GM12878 (cell line): Measurements from ENCODE around the gene RGP1. TPM values are rescaled to one million over a fixed set of nuclear protein-coding genes. Genes with fewer than 3 reads are reported as not detected.

ENCODE experiments used
- ATAC-seq: fragments of 200-7000 bp; cut with Tn5 transposase; 3 replicates; pipeline ENCODE4 v1.9.1; 2020; ENCODE audit warnings: mild to moderate bottlenecking, moderate library complexity
- BruUV-seq: library from RNA; stranded (reverse); fragments of 400-500 nt; replicated peaks from 2 replicates; lab custom pipeline; 2021; lab: Mats Ljungman, UMichigan
- CTCF ChIA-PET: fragments of 300-600 bp; sonication (Branson Sonifier 250); formaldehyde crosslinking; extraction: SDS; loops from one replicate; lab custom pipeline; 2021; ENCODE audit warnings: inconsistent platforms; lab: Yijun Ruan, JAX
- POLR2A ChIA-PET: fragments of 350-600 bp; formaldehyde crosslinking; extraction: SDS; loops from one replicate; lab custom pipeline; 2021; ENCODE audit warnings: inconsistent platforms; lab: Charles Lee
- RAD21 ChIA-PET: fragments of 300-600 bp; sonication (Branson Sonifier 250); formaldehyde crosslinking; loops from one replicate; lab custom pipeline; 2023; ENCODE audit warnings: antibody characterized with exemption; ENCODE audit not compliant: unreplicated experiment; lab: Charles Lee
- SMC1A ChIA-PET: fragments of 300-600 bp; sonication (Branson Sonifier 250); formaldehyde crosslinking; loops from one replicate; lab custom pipeline; 2023; ENCODE audit not compliant: unreplicated experiment, uncharacterized antibody; lab: Charles Lee
- DNase-seq: peaks from one replicate; pipeline ENCODE4 v3.0.0-alpha.2; 2011; ENCODE audit warnings: low read depth, low spot score
- FAIRE-seq: peaks from 3 replicates; lab custom pipeline; 2011; peaks lifted over from hg19 to GRCh38; lab: Jason Lieb, UNC
- H2AFZ ChIP-seq: 2 replicates; pipeline ENCODE4 v1.6.0; 2011; ENCODE audit warnings: low read depth, low read length, control low read depth; ENCODE audit not compliant: control insufficient read depth
- H3K27ac ChIP-seq: 2 replicates; pipeline ENCODE4 v1.5.1; 2011; ENCODE audit warnings: control low read depth; ENCODE audit not compliant: control insufficient read depth, insufficient read depth
- H3K27me3 ChIP-seq, 2 experiments: replicated peaks in 1 of 2; 2 replicates each; pipeline versions ENCODE4 v1.6.0 to v1.6.1; 2011; ENCODE audit warnings: low read length in 1 of 2; ENCODE audit not compliant: control insufficient read depth in 2 of 2, insufficient read depth in 2 of 2
- H3K36me3 ChIP-seq, 2 experiments: 2 replicates each; pipeline ENCODE4 v1.5.1; 2011; ENCODE audit warnings: low read length in 1 of 2; ENCODE audit not compliant: control insufficient read depth in 2 of 2, insufficient read depth in 2 of 2
- H3K4me1 ChIP-seq: 2 replicates; pipeline ENCODE4 v1.6.1; 2011; ENCODE audit warnings: mild to moderate bottlenecking, low read length, moderate library complexity, mixed read lengths; ENCODE audit not compliant: control insufficient read depth, insufficient read depth
- H3K4me2 ChIP-seq: 2 replicates; pipeline ENCODE4 v1.6.0; 2011; ENCODE audit warnings: control low read depth; ENCODE audit not compliant: control insufficient read depth, insufficient read depth
- H3K4me3 ChIP-seq: fragments of 200-600 bp; sonication (generic); 2 replicates; pipeline ENCODE4 v1.5.1; 2016
- H3K79me2 ChIP-seq: 2 replicates; pipeline ENCODE4 v1.6.0; 2011; ENCODE audit warnings: low read length; ENCODE audit not compliant: control insufficient read depth, insufficient read depth
- H3K9ac ChIP-seq: 2 replicates; pipeline ENCODE4 v1.8.0; 2011; ENCODE audit warnings: low read length, control low read depth, mixed read lengths; ENCODE audit not compliant: control insufficient read depth, insufficient read depth
- H3K9me3 ChIP-seq: replicated peaks from 3 replicates; pipeline ENCODE4 v1.5.1; 2011; ENCODE audit warnings: mild to moderate bottlenecking, low read length; ENCODE audit not compliant: control insufficient read depth, insufficient read depth
- H4K20me1 ChIP-seq: 2 replicates; pipeline ENCODE4 v1.6.0; 2011; ENCODE audit not compliant: control insufficient read depth, insufficient read depth
- CHD4 ChIP-seq: fragments of 200-600 bp; sonication (generic); IDR thresholded peaks from 2 replicates; pipeline ENCODE4 v1.6.1; 2016; ENCODE audit warnings: mild to moderate bottlenecking
- IRF5 ChIP-seq: fragments of 450-650 bp; IDR thresholded peaks from 2 replicates; pipeline ENCODE4 v1.6.1; 2017; ENCODE audit warnings: borderline replicate concordance
- RELB ChIP-seq: fragments of 450-650 bp; IDR thresholded peaks from 2 replicates; pipeline ENCODE4 v1.6.1; 2017; ENCODE audit warnings: low read depth, mild to moderate bottlenecking, moderate library complexity
- RFX5 ChIP-seq: IDR thresholded peaks from 2 replicates; pipeline ENCODE4 v1.6.1; 2011; ENCODE audit warnings: low read depth, low read length, improper control_type of control experiment
- SMC3 ChIP-seq: IDR thresholded peaks from 2 replicates; pipeline ENCODE4 v1.6.1; 2011; ENCODE audit warnings: low read length, improper control_type of control experiment, borderline replicate concordance
- SUZ12 ChIP-seq: fragments of 200-600 bp; sonication (generic); IDR thresholded peaks from one replicate; pipeline ENCODE4 v1.6.1; 2018; ENCODE audit warnings: antibody characterized with exemption, mild to moderate bottlenecking; ENCODE audit not compliant: unreplicated experiment
- TCF3 ChIP-seq: IDR thresholded peaks from 2 replicates; pipeline ENCODE4 v1.6.1; 2012; ENCODE audit warnings: low read depth, mild to moderate bottlenecking, low read length, borderline replicate concordance; ENCODE audit not compliant: insufficient read depth
- ZNF24 ChIP-seq: fragments of 450-650 bp; IDR thresholded peaks from 2 replicates; pipeline ENCODE4 v1.6.1; 2017; ENCODE audit warnings: antibody characterized with exemption, mild to moderate bottlenecking
- ZNF384 ChIP-seq: IDR thresholded peaks from 2 replicates; pipeline ENCODE4 v1.6.1; 2012; ENCODE audit warnings: low read depth, mild to moderate bottlenecking, low read length, improper control_type of control experiment, borderline replicate concordance
- WGBS: methylation state at CpG from one replicate; pipeline ENCODE4 v1.1.6; 2016; ENCODE audit warnings: low lambda C conversion rate; ENCODE audit not compliant: insufficient replicate concordance, insufficient coverage; ENCODE audit errors: missing lambda C conversion rate; 5-methylcytosine and 5-hydroxymethylcytosine counted together
- in situ Hi-C: fragments of 300-500 bp; cut with MboI; formaldehyde crosslinking; loops from 9 replicates; pipeline ENCODE4 v1.14.3; 2018; ENCODE audit warnings: mixed read lengths
- intact Hi-C: fragments of 100-400 bp; cut with micrococcal nuclease; formaldehyde crosslinking; loops from one replicate; pipeline ENCODE4 v1.14.2; 2022; ENCODE audit not compliant: unreplicated experiment
- polyA plus RNA-seq, 11 experiments: library from polyadenylated mRNA; depleted of rRNA in 4 of 11; unstranded in 6 of 11; stranded (reverse) in 5 of 11; fragments of >200 nt; fragmentation: Nextera tagmentation in 4 of 11; fragmentation: Illumina TruSeq in 1 of 11; extraction: Ambion mirVana in 4 of 11; extraction: Trizol in 1 of 11; gene quantifications; 1 replicate in 1 of 11; 2 replicates in 10 of 11; pipeline versions ENCODE4 v1.2.1 to v1.2.3, GENCODE V29; 2011 to 2016; ENCODE audit warnings: inconsistent platforms in 2 of 11, missing spikeins in 2 of 11, low read depth in 1 of 11
- total RNA-seq, 4 experiments: library from RNA; depleted of rRNA in 3 of 4; stranded (reverse); fragments of >200 nt in 3 of 4; fragmentation: Illumina TruSeq in 1 of 4; extraction: Trizol in 1 of 4; gene quantifications; 2 replicates each; pipeline versions ENCODE4 v1.2.1 to v1.2.3, GENCODE V29; 2013 to 2021
- TF ChIP-seq, protein P1 (sequence below): fragments of 450-650 bp; conservative IDR thresholded peaks from 2 replicates; pipeline ENCODE4 v1.6.1; 2017; ENCODE audit warnings: mild to moderate bottlenecking, moderate library complexity
- TF ChIP-seq, protein P2 (sequence below), 3 experiments: IDR thresholded peaks in 2 of 3; conservative IDR thresholded peaks in 1 of 3; 2 replicates each; pipeline ENCODE4 v1.5.1; 2011; ENCODE audit warnings: low read depth in 3 of 3, low read length in 3 of 3, mild to moderate bottlenecking in 3 of 3, control low read depth in 2 of 3, moderate library complexity in 2 of 3, inconsistent platforms in 1 of 3, mixed read lengths in 1 of 3; ENCODE audit not compliant: control insufficient read depth in 2 of 3, insufficient read depth in 1 of 3; ENCODE audit errors: extremely low read depth in 1 of 3
- TF ChIP-seq, protein P3 (sequence below): IDR thresholded peaks from 2 replicates; pipeline ENCODE4 v1.6.1; 2012; ENCODE audit warnings: low read depth, low read length, improper control_type of control experiment

RGP1 gene
- total and polyA plus RNA-seq, 10 of the 15 experiments (the other 5 are each of a cell fraction or from before 2014, with no cell fraction given) = 0.44 to 14.9 (median 7.4) TPM

DNA sequence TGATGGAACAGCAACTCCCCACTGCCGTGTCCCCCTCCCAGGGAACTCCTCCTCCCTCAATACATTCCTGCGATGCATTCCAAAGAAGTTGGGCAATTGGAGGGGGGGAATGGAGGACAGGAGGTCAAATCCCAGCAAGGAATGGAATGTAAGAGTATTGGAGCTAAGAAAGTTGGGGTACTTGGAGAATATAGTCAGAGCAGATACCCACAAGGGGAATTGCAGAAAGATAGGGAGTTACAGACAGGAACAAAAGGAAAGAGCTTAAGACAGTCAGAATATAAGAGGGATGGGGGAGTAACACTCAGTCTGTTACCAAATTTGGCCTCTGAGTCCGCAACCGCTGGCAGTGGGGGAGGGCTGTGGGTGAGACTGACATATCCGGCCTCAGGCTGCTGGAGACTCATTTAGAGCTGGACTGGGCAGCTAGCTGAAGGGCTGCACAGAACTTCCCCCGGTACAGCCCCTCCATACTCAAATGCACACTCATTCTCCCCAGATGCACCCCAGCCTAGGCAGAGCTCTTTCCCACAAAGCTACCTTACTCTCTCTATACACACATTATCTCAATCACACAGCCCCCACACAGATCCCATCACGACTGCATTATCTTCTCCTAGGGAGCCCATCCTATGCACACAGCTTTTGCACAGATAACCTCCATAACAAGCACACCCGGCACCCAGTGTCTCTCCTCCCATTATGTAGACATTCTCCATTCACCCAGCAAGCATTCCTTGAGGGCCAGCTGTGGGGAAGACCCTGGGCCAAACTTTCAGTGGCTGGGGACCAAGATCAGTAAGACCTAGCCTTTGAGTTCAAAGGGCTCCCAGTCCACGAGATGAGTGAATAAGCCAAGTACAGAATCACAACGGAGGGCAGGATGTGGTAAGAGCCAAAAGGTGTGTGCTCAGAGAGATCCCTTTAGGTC is 20.8 kb upstream of the RGP1 start:
- peaks cover 18 to 21% of the 10 kb centered on the region in 2 experiments for H3K36me3 ChIP-seq
- SMC1A ChIA-PET = interaction anchor here (0.6 to 8.0 kb wide), 28 partner anchors 8 to 154 kb away, joined by 3 to 145 read pairs (median 6); partner anchors contain the start of genes ARHGEF39, CCDC107, GBA2 and HINT2
- peak overlapping the region; percentile 99 for H3K4me2 ChIP-seq
- in situ Hi-C loops = loop anchor here (5.0 kb wide), 1 partner anchor 121 kb away; the partner anchor contains the start of gene TESK1
- H3K27ac ChIP-seq = peak overlapping the region; percentile 92
- H3K79me2 ChIP-seq = peaks cover 71% of the 10 kb centered on the region
- RAD21 ChIA-PET = interaction anchor here (0.6 to 8.6 kb wide), 24 partner anchors 8 to 614 kb away, joined by 3 to 133 read pairs (median 4); partner anchors contain the start of genes ARHGEF39, ATOSB, CCDC107 and CD72
- ATAC-seq (peak; percentile 41), DNase-seq (no peak), FAIRE-seq (peak; percentile 54)
- H4K20me1 ChIP-seq = no peaks in the 10 kb centered on the region
- no peaks in the 10 kb centered on the region for H3K27me3 ChIP-seq
- no peaks in the 10 kb centered on the region for H3K9me3 ChIP-seq
- H3K9ac ChIP-seq = peak overlapping the region; percentile 90
- CTCF ChIA-PET = interaction anchor here (0.6 to 9.5 kb wide), 32 partner anchors 8 to 154 kb away, joined by 3 to 183 read pairs (median 8); partner anchors contain the start of genes ARHGEF39, CCDC107, GBA2 and HINT2
- no peak overlapping the region for H2AFZ ChIP-seq
- POLR2A ChIA-PET = interaction anchor here (0.7 to 8.1 kb wide), 20 partner anchors 9 to 614 kb away, joined by 3 to 163 read pairs (median 6); partner anchors contain the start of genes ARHGEF39, CCDC107, GBA2 and HINT2
- intact Hi-C loops = loop anchor here (2.0 to 10.0 kb wide), 2 partner anchors 70 to 654 kb away; partner anchors contain the start of genes CCDC107, FANCG, RMRP and VCP
- no TSS peak for BruUV-seq
- H3K4me3 ChIP-seq = peak overlapping the region; percentile 93
- WGBS = 1% methylated on average over 10 of the region's 10 CpGs
- H3K4me1 ChIP-seq = peaks cover 23% of the 10 kb centered on the region
- TF ChIP-seq RELB = no peak
- no peak for TF ChIP-seq IRF5
- TF ChIP-seq, protein P1, sequence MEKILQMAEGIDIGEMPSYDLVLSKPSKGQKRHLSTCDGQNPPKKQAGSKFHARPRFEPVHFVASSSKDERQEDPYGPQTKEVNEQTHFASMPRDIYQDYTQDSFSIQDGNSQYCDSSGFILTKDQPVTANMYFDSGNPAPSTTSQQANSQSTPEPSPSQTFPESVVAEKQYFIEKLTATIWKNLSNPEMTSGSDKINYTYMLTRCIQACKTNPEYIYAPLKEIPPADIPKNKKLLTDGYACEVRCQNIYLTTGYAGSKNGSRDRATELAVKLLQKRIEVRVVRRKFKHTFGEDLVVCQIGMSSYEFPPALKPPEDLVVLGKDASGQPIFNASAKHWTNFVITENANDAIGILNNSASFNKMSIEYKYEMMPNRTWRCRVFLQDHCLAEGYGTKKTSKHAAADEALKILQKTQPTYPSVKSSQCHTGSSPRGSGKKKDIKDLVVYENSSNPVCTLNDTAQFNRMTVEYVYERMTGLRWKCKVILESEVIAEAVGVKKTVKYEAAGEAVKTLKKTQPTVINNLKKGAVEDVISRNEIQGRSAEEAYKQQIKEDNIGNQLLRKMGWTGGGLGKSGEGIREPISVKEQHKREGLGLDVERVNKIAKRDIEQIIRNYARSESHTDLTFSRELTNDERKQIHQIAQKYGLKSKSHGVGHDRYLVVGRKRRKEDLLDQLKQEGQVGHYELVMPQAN = no peak
- no peak for TF ChIP-seq CHD4
- TF ChIP-seq SUZ12 = no peak
- no peak for TF ChIP-seq SMC3
- no peak for TF ChIP-seq TCF3
- no peak for TF ChIP-seq ZNF384
- TF ChIP-seq ZNF24 = no peak
- TF ChIP-seq RFX5 = no peak
- TF ChIP-seq, protein P2, sequence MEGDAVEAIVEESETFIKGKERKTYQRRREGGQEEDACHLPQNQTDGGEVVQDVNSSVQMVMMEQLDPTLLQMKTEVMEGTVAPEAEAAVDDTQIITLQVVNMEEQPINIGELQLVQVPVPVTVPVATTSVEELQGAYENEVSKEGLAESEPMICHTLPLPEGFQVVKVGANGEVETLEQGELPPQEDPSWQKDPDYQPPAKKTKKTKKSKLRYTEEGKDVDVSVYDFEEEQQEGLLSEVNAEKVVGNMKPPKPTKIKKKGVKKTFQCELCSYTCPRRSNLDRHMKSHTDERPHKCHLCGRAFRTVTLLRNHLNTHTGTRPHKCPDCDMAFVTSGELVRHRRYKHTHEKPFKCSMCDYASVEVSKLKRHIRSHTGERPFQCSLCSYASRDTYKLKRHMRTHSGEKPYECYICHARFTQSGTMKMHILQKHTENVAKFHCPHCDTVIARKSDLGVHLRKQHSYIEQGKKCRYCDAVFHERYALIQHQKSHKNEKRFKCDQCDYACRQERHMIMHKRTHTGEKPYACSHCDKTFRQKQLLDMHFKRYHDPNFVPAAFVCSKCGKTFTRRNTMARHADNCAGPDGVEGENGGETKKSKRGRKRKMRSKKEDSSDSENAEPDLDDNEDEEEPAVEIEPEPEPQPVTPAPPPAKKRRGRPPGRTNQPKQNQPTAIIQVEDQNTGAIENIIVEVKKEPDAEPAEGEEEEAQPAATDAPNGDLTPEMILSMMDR (IDR thresholded peaks at IDR 0.05 in 2 of 3, conservative IDR thresholded peaks at IDR 0.05 in 1 of 3; ENCODE audit: control insufficient read depth in 2 of 3, extremely low read depth in 1 of 3, insufficient read depth in 1 of 3, low read depth in 3 of 3, low read length in 3 of 3) = no peak
- TF ChIP-seq, protein P3, sequence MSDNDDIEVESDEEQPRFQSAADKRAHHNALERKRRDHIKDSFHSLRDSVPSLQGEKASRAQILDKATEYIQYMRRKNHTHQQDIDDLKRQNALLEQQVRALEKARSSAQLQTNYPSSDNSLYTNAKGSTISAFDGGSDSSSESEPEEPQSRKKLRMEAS = peak; percentile 26; the same call in 1 of the 2 replicates
